Measurements from ENCODE around the gene EXOC7.

Gene EXOC7

GRCh38 chr17:76032780-76033108 is 70.8 kb downstream of the EXOC7 start:
- no peak for TF ChIP-seq CTCF (IDR thresholded peaks at IDR 0.05; ENCODE audit: low read depth, low read length)
- H3K27ac ChIP-seq = no peak overlapping the region
- H3K36me3 ChIP-seq = peaks cover 6% of the 10 kb centered on the region
- no peaks in the 10 kb centered on the region for H3K27me3 ChIP-seq (ENCODE audit: insufficient read depth, low read depth, severe bottlenecking)
- DNase-seq = no peak
- no peak overlapping the region for H3K4me3 ChIP-seq (ENCODE audit: low read depth, low read length)
- H3K9me3 ChIP-seq (ENCODE audit: severe bottlenecking) = peaks cover 7% of the 10 kb centered on the region

- Histone ChIP-seq H3K4me3 (ENCODE audit: low read depth, low read length) (no peak overlapping the region), H3K9me3 (ENCODE audit: severe bottlenecking) (peaks cover 7% of the 10 kb centered on the region), H3K27me3 (ENCODE audit: insufficient read depth, low read depth, severe bottlenecking) (no peaks in the 10 kb centered on the region), H3K27ac (no peak overlapping the region), H3K36me3 (peaks cover 4% of the 10 kb centered on the region; the same call in 1 of the 2 replicates)
- no peak for TF ChIP-seq CTCF (IDR thresholded peaks at IDR 0.05; ENCODE audit: low read depth, low read length)
- DNase-seq = no peak
Measured at GRCh38 chr17:76032073-76032779, 71.4 kb downstream of the EXOC7 start.
